ENCODE measurements around the gene AHI1. TPM values are rescaled to one million over a fixed set of nuclear protein-coding genes. Genes with fewer than 3 reads are reported as not detected.
"Not testable (repeated sequence)": the region's sequence is repeated elsewhere in the genome, so short reads cannot be mapped to it uniquely, and the experiment has no call there.

AHI1 gene
- total RNA-seq, 1 donor, result 29.8 TPM

DNA sequence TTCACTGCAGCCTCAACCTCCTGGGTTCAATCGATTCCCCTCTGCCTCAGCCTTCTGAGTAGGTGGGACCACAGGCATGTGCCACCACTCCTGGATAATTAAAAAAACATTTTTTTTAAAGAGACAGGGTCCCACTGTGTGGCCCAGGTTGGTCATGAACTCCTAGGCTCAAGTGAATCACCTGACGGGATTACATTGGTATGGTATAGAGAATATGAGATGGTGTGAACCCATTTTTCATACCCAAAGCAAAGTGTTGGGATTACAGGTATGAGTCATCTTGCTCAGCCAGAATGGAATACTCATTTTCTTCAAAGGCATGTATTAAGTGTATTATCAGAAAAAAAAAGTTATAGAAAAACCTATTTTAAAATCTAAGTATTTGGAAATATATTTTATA, 114.2 kb downstream of the AHI1 start:
- no peak for DNase-seq (ENCODE audit: low read depth)
- TF ChIP-seq, protein P1, sequence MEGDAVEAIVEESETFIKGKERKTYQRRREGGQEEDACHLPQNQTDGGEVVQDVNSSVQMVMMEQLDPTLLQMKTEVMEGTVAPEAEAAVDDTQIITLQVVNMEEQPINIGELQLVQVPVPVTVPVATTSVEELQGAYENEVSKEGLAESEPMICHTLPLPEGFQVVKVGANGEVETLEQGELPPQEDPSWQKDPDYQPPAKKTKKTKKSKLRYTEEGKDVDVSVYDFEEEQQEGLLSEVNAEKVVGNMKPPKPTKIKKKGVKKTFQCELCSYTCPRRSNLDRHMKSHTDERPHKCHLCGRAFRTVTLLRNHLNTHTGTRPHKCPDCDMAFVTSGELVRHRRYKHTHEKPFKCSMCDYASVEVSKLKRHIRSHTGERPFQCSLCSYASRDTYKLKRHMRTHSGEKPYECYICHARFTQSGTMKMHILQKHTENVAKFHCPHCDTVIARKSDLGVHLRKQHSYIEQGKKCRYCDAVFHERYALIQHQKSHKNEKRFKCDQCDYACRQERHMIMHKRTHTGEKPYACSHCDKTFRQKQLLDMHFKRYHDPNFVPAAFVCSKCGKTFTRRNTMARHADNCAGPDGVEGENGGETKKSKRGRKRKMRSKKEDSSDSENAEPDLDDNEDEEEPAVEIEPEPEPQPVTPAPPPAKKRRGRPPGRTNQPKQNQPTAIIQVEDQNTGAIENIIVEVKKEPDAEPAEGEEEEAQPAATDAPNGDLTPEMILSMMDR (IDR thresholded peaks at IDR 0.05; ENCODE audit: insufficient read depth, low read depth, low read length), result no peak
- no peak overlapping the region for H3K4me3 ChIP-seq (ENCODE audit: low read depth, low read length)

DNA sequence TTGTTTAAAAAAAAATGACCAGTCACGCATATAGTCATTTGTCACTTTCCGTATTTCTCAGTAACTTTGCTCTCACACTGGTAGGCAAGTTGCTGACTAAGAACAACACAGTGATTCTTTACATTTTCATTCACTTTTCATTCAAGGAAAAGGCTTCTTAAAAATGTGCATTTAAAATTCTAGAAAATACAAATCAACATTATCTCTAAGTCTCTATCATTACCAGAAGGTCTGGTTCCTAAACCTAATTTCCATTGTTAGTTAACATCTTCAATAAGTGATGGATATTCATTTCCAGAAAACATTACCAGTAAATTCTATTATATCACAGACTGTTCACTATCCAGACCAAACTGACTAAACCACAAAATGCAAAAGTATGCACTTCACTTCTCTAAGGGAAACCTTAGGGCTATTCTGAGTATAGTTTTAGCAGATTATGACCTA, 115.3 kb downstream of the AHI1 start:
- no peak overlapping the region for H3K4me3 ChIP-seq (ENCODE audit: low read depth, low read length)
- DNase-seq (ENCODE audit: low read depth), result no peak
- TF ChIP-seq, protein P1 (IDR thresholded peaks at IDR 0.05; ENCODE audit: insufficient read depth, low read depth, low read length), result no peak

DNA sequence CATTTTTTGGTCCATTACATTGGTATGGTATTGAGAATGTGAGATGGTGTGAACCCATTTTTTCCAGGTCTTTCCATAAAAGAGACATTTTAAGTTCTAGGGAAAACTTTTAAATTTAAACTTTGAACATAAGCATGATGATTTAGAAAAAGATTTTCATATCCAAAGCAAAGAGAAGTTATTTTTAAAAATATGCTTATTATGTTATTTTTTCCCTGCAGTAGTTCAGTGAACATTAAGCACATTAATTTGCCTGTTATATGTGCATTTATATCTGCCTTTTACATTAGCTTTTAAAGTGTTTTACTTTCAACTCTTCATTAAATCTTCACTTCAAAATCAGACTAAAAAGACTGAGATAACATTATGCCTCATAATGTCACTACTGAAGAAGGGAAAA, 116.7 kb downstream of the AHI1 start:
- no peak for DNase-seq (ENCODE audit: low read depth)
- H3K4me3 ChIP-seq (ENCODE audit: low read depth, low read length), result no peak overlapping the region
- TF ChIP-seq, protein P1 (IDR thresholded peaks at IDR 0.05; ENCODE audit: insufficient read depth, low read depth, low read length), result no peak

DNA sequence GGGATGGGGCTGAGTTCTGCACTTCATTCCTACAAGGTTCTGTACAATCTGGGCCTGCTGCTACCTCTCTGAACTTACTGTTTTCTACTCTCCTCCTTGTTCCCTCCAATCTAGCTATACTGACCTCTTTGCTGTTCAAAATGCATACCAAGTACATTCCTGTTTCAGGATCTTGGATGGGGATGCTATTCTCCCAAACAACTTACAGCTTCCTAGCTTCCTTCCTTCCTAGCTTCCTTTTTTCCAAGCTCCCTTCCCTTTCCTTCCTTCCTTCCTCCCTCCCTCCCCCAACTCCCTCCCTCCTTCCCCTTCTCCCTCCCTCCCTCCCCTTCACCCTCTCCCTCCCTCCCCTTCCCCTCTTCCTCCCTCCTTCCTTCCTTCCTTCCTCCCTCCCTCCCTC, 117.9 kb downstream of the AHI1 start:
- DNase-seq (ENCODE audit: low read depth), result no peak
- TF ChIP-seq, protein P1 (IDR thresholded peaks at IDR 0.05; ENCODE audit: insufficient read depth, low read depth, low read length), result no peak
- no peak overlapping the region for H3K4me3 ChIP-seq (ENCODE audit: low read depth, low read length)

DNA sequence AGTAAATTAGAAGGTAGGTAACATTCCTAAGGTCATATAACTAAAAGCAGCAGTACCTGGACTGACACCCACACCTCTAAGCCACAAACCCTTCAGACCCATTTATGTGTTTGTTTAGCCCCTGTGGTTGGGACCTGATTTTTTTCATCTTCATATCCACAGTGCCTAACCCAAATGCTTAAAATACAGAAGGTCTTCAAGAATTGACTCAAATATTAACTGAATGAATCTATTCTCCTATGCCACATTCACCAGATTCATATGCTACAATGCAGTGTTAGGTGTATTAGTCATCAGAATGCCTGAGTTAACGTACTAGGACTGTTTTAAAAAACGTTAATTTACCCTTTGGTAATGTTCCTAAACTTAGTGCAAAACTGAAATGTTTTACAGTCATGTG, 124.8 kb downstream of the AHI1 start:
- TF ChIP-seq, protein P1 (IDR thresholded peaks at IDR 0.05; ENCODE audit: insufficient read depth, low read depth, low read length), result no peak
- DNase-seq (ENCODE audit: low read depth), result no peak
- no peak overlapping the region for H3K4me3 ChIP-seq (ENCODE audit: low read depth, low read length)

DNA sequence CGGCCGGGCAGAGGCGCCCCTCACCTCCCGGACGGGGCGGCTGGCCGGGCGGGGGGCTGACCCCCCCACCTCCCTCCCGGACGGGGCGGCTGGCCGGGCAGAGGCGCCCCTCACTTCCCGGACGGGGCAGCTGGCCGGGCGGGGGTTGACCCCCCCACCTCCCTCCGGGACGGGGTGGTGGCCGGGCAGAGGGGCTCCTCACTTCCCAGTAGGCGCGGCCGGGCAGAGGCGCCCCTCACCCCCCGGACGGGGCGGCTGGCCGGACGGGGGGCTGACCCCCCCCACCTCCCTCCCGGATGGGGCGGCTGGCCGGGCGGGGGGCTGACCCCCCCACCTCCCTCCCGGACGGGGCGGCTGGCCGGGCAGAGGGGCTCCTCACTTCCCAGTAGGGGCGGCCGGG, 133.9 kb downstream of the AHI1 start:
- DNase-seq (ENCODE audit: low read depth); H3K4me3 ChIP-seq (ENCODE audit: low read depth, low read length): not testable (repeated sequence)

DNA sequence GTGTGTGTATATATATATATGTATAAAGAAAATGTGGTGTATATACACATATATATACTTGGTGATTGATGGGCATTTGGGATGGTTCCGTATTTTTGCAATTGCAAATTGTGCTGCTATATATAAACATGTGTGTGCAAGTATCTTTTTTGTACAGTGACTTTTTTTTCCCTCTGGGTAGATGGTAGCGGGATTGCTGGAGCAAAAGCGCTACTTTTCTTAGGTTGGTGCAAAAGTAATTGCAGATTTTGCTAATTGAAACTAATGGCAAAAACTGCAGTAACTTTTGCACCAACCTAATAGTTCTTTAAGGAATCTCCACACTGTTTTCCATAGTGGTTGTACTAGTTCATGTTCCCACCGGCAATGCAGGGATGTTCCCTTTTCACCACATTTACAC, 135.4 kb downstream of the AHI1 start:
- H3K4me3 ChIP-seq (ENCODE audit: low read depth, low read length), result no peak overlapping the region
- no peak for DNase-seq (ENCODE audit: low read depth)
- TF ChIP-seq, protein P1 (IDR thresholded peaks at IDR 0.05; ENCODE audit: insufficient read depth, low read depth, low read length), result no peak

Measured in fibroblast of villous mesenchyme (primary cell).